AG04449 (cell line): Measurements from ENCODE around the gene GP5.

Experiments
- CTCF ChIA-PET: fragments of 350-600 bp; formaldehyde crosslinking; extraction: SDS; loops from one replicate; lab custom pipeline; 2021; ENCODE audit warnings: antibody characterized with exemption; lab: Yijun Ruan, JAX
- POLR2A ChIA-PET: fragments of 400-600, 350-600 bp; formaldehyde crosslinking; extraction: SDS; loops from one replicate; lab custom pipeline; 2020; ENCODE audit warnings: antibody characterized with exemption, inconsistent platforms; lab: Yijun Ruan, JAX
- DNase-seq: peaks from one replicate; pipeline ENCODE4 v3.0.0-alpha.2; 2010; ENCODE audit warnings: low read depth, low spot score
- H3K4me3 ChIP-seq: 2 replicates; pipeline ENCODE4 v1.5.1; 2011; ENCODE audit warnings: low read depth, mild to moderate bottlenecking, control low read depth, low read length
- TF ChIP-seq, protein P1 (sequence below): IDR thresholded peaks from one replicate; pipeline ENCODE4 v1.5.1; 2011; ENCODE audit warnings: mild to moderate bottlenecking, moderate library complexity, low read length, control low read depth, inconsistent platforms; ENCODE audit not compliant: insufficient read depth; ENCODE audit errors: missing control alignments

GP5 gene, protein sequence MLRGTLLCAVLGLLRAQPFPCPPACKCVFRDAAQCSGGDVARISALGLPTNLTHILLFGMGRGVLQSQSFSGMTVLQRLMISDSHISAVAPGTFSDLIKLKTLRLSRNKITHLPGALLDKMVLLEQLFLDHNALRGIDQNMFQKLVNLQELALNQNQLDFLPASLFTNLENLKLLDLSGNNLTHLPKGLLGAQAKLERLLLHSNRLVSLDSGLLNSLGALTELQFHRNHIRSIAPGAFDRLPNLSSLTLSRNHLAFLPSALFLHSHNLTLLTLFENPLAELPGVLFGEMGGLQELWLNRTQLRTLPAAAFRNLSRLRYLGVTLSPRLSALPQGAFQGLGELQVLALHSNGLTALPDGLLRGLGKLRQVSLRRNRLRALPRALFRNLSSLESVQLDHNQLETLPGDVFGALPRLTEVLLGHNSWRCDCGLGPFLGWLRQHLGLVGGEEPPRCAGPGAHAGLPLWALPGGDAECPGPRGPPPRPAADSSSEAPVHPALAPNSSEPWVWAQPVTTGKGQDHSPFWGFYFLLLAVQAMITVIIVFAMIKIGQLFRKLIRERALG

DNA sequence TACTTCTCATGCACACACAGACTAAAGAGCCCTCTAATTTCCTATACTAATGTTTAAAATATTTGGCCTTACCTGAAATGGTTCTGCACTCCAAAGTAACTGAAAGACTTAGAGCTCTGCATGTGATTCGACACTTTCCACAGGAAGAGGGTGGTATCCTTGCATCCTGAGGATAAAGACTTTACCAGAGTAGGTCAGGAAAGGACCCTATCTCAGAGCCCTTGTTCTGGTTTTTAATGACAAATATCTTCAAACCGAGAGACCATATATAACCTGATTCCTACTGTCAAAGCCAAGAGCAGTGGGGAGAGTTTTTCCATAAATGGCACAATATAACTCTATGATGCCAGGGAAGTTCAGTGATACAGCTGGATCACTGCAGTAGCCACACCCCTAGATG is at the start of gene GP5:
TSS of gene GP5 (minus strand) at position 101 of the 400 bp plus-strand sequence. CDS start 984 bp downstream, outside the sequence.
- H3K4me3 ChIP-seq, result peak within 1 kb of the TSS; percentile 30; the same call in 1 of the 2 replicates
- CTCF ChIA-PET, result interaction anchor here (1.2 to 6.2 kb wide), 9 partner anchors 11 to 196 kb away, joined by 4 to 79 read pairs (median 6); no protein-coding TSS in a partner anchor
- TF ChIP-seq, protein P1, sequence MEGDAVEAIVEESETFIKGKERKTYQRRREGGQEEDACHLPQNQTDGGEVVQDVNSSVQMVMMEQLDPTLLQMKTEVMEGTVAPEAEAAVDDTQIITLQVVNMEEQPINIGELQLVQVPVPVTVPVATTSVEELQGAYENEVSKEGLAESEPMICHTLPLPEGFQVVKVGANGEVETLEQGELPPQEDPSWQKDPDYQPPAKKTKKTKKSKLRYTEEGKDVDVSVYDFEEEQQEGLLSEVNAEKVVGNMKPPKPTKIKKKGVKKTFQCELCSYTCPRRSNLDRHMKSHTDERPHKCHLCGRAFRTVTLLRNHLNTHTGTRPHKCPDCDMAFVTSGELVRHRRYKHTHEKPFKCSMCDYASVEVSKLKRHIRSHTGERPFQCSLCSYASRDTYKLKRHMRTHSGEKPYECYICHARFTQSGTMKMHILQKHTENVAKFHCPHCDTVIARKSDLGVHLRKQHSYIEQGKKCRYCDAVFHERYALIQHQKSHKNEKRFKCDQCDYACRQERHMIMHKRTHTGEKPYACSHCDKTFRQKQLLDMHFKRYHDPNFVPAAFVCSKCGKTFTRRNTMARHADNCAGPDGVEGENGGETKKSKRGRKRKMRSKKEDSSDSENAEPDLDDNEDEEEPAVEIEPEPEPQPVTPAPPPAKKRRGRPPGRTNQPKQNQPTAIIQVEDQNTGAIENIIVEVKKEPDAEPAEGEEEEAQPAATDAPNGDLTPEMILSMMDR, result no peak
- POLR2A ChIA-PET, result no interaction called here
- no peak for DNase-seq

DNA sequence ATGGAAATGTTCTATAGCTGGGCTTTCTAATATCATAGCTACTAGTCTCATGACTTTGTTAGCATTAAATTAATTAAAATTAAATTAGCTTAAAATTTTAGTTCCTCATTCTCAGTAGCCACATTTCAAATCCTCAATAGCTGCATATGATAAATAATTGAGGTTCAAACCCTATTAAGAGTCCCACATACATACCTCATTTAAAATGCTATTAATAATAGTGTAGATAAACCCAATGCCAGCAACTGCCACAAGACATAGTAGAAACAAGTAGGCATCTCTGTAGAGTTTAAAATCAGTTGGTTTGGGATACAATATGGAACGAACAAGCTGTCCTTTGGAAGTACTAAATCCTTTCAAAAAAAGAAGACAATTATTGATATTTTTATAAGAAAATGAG is 48.6 kb upstream of the GP5 start:
- TF ChIP-seq, protein P1, result no peak
- no peak overlapping the region for H3K4me3 ChIP-seq
- ChIA-PET CTCF (interaction anchor here (0.7 to 2.9 kb wide), 8 partner anchors 10 to 184 kb away, joined by 3 to 10 read pairs (median 4); no protein-coding TSS in a partner anchor), POLR2A (interaction anchor here (0.7 kb wide), 1 partner anchor 164 kb away, joined by 3 read pairs; no protein-coding TSS in a partner anchor)
- DNase-seq, result no peak

DNA sequence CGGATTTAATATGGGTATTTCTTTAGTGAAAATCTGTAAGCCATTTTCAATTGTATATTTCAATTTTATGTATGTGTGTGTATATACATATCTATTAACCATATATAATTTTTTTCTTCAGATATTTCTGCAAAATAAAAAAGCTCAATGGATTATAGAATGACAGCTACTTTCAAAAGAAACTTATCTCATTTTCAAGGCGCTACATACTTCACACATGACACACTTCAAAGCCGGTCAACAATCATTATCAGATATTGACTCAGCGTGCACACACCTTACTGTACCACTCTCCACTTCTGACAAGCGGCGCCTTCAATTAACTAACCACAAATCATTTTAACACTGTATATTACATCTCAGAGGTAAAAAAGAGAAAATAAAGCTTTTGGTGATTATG is 48.1 kb upstream of the GP5 start:
- H3K4me3 ChIP-seq, result no peak overlapping the region
- ChIA-PET CTCF (interaction anchor here (0.7 to 2.9 kb wide), 11 partner anchors 10 to 187 kb away, joined by 3 to 10 read pairs (median 4); no protein-coding TSS in a partner anchor), POLR2A (interaction anchor here (0.7 kb wide), 1 partner anchor 165 kb away, joined by 3 read pairs; no protein-coding TSS in a partner anchor)
- TF ChIP-seq, protein P1, result no peak
- no peak for DNase-seq

DNA sequence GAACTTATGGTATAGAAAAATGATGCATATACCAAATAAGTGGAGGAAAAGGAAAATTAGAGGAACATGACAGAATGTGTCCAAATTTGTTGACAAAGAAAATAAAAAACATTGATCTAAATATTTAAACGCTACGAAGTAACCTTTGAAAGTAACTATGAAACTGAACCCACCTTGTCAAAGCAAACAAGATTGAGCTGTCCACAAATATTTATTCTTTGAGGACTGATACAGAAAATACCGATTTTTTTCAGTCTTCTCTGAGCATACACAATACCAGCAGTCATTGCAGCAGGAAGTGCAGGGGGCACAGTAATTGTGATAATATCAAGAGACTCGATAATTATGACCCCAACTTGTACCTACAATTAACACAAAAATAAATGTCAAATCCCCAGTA is 47.7 kb upstream of the GP5 start:
- ChIA-PET POLR2A (interaction anchor here (0.6 kb wide), 1 partner anchor 14 kb away, joined by 4 read pairs; no protein-coding TSS in a partner anchor), CTCF (interaction anchor here (1.0 to 2.9 kb wide), 10 partner anchors 11 to 187 kb away, joined by 3 to 10 read pairs (median 4); no protein-coding TSS in a partner anchor)
- no peak for DNase-seq
- TF ChIP-seq, protein P1, result no peak
- no peak overlapping the region for H3K4me3 ChIP-seq

DNA sequence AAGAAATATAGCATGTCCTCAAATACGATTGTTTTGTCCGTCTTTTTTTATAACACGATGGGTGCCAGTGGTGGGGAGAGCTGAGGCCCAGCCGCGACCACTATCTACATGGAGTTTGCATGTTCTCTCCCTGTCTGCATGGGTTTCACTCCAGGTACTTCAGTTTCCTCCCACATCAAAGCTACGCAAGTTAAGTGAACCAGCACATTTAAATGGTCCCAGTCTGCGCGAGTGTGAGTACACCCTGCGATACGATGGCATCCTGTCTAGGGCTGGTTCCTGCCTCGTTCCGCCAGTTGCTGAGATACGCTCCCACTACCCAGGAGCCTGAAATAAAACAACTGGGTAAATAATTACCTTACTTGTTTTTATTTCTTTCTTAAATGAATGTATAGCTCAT is 47.1 kb upstream of the GP5 start:
- TF ChIP-seq, protein P1, result no peak
- POLR2A ChIA-PET, result interaction anchor here (0.6 kb wide), 1 partner anchor 14 kb away, joined by 4 read pairs; no protein-coding TSS in a partner anchor
- DNase-seq, result no peak
- CTCF ChIA-PET, result interaction anchor here (1.0 to 2.9 kb wide), 8 partner anchors 11 to 188 kb away, joined by 3 to 10 read pairs (median 4); no protein-coding TSS in a partner anchor
- no peak overlapping the region for H3K4me3 ChIP-seq
